ENCODE data around the gene TRA2B. TPM values are rescaled to one million over a fixed set of nuclear protein-coding genes. Genes with fewer than 3 reads are reported as not detected.

Gene TRA2B
- total RNA-seq, 4 donors from 2014 or later, result 91.2 to 170 (median 124) TPM

- no peak for DNase-seq (ENCODE audit: low spot score in 2 of 2)
- H3K4me3 ChIP-seq (ENCODE audit: low read depth, poor library complexity, severe bottlenecking), result no peak overlapping the region
- TF ChIP-seq CTCF (IDR thresholded peaks at IDR 0.05) (no peak), POLR2A (IDR thresholded peaks at IDR 0.05) (no peak)
- 78% methylated on average over 2 of the region's 2 CpGs for WGBS, 2 donors
- intact Hi-C loops (cut with DNase I; ENCODE audit: low total_unique reads), result no loop called here
These were observed 50.7 kb downstream of the TRA2B start for GRCh38 chr3:185887066-185887465.

- intact Hi-C loops (cut with DNase I; ENCODE audit: low total_unique reads), result no loop called here
- H3K4me3 ChIP-seq (ENCODE audit: low read depth, poor library complexity, severe bottlenecking), result no peak overlapping the region
- no peak for DNase-seq (ENCODE audit: low spot score in 2 of 2)
- WGBS, 2 donors, result 33 to 45% methylated on average over 1 of the region's 1 CpG
- no peak for TF ChIP-seq POLR2A (IDR thresholded peaks at IDR 0.05)
- no peak for TF ChIP-seq CTCF (IDR thresholded peaks at IDR 0.05)
These were observed 53.2 kb downstream of the TRA2B start for GRCh38 chr3:185884641-185885040.

GRCh38 chr3:185881926-185882325 is 55.9 kb downstream of the TRA2B start:
- intact Hi-C loops (cut with DNase I; ENCODE audit: low total_unique reads), result no loop called here
- TF ChIP-seq CTCF (IDR thresholded peaks at IDR 0.05), result no peak
- TF ChIP-seq POLR2A (IDR thresholded peaks at IDR 0.05), result no peak
- WGBS, 2 donors, result 88 to 91% methylated on average over 4 of the region's 4 CpGs
- no peak for DNase-seq (ENCODE audit: low spot score in 2 of 2)
- H3K4me3 ChIP-seq (ENCODE audit: low read depth, poor library complexity, severe bottlenecking), result no peak overlapping the region

GRCh38 chr3:185880600-185880999 is 57.2 kb downstream of the TRA2B start:
- intact Hi-C loops (cut with DNase I; ENCODE audit: low total_unique reads), result no loop called here
- no peak for TF ChIP-seq CTCF (IDR thresholded peaks at IDR 0.05)
- no peak for TF ChIP-seq POLR2A (IDR thresholded peaks at IDR 0.05)
- WGBS, 2 donors, result 85 to 86% methylated on average over 7 of the region's 7 CpGs
- no peak overlapping the region for H3K4me3 ChIP-seq (ENCODE audit: low read depth, poor library complexity, severe bottlenecking)
- no peak for DNase-seq (ENCODE audit: low spot score in 2 of 2)

GRCh38 chr3:185878920-185879319 is 58.9 kb downstream of the TRA2B start:
- intact Hi-C loops (cut with DNase I; ENCODE audit: low total_unique reads), result no loop called here
- no peak overlapping the region for H3K4me3 ChIP-seq (ENCODE audit: low read depth, poor library complexity, severe bottlenecking)
- WGBS, 2 donors, result 74 to 78% methylated on average over 5 of the region's 5 CpGs

More at GRCh38 chr3:185878920-185879319, 58.9 kb downstream of the TRA2B start:
- no peak for DNase-seq (ENCODE audit: low spot score in 2 of 2)
- TF ChIP-seq CTCF (IDR thresholded peaks at IDR 0.05), result no peak
- TF ChIP-seq POLR2A (IDR thresholded peaks at IDR 0.05), result no peak
